NK-92 treated with Interleukin-12 subunit alpha and Interleukin-12 subunit beta, amount 100 ng/mL, for 24 hours (cell line): ENCODE results near the gene UBAP1.
"Not testable (repeated sequence)": the region's sequence is repeated elsewhere in the genome, so short reads cannot be mapped to it uniquely, and the experiment has no call there.

Experiments
- DNase-seq: peaks from one replicate; lab custom pipeline; 2025; lab: John Stamatoyannopoulos, UW

Gene UBAP1

GRCh38 chr9:34224349-34224748 lies 45.5 kb downstream of the UBAP1 start:
- DNase-seq: no peak

GRCh38 chr9:34226144-34226760 lies 47.4 kb downstream of the UBAP1 start:
- DNase-seq: not testable (repeated sequence)

GRCh38 chr9:34227445-34227844 lies 48.6 kb downstream of the UBAP1 start:
- DNase-seq: no peak

GRCh38 chr9:34230556-34230955 lies 51.7 kb downstream of the UBAP1 start:
- DNase-seq: no peak

- no peak for DNase-seq
Measured at GRCh38 chr9:34232201-34232600, 53.4 kb downstream of the UBAP1 start.

- no peak for DNase-seq
Measured at GRCh38 chr9:34233672-34234071, 54.8 kb downstream of the UBAP1 start.

GRCh38 chr9:34237836-34238235 lies 59.0 kb downstream of the UBAP1 start:
- DNase-seq: no peak

- no peak for DNase-seq
Measured at GRCh38 chr9:34240006-34240405, 61.2 kb downstream of the UBAP1 start.

- no peak for DNase-seq
Measured at GRCh38 chr9:34242830-34243229, 64.0 kb downstream of the UBAP1 start.

- DNase-seq: not testable (repeated sequence)
Measured at GRCh38 chr9:34245212-34245611, 66.4 kb downstream of the UBAP1 start.

- no peak for DNase-seq
Measured at GRCh38 chr9:34246453-34246852, 67.6 kb downstream of the UBAP1 start.

- not testable (repeated sequence) for DNase-seq
Measured at GRCh38 chr9:34247782-34248181, 68.9 kb downstream of the UBAP1 start.

GRCh38 chr9:34249274-34249673 lies 70.4 kb downstream of the UBAP1 start:
- no peak for DNase-seq

GRCh38 chr9:34250721-34251120 lies 71.9 kb downstream of the UBAP1 start:
- DNase-seq: no peak

GRCh38 chr9:34252016-34252415 lies 73.2 kb downstream of the UBAP1 start:
- no peak for DNase-seq

- no peak for DNase-seq
Measured at GRCh38 chr9:34252670-34253459, 74.0 kb downstream of the UBAP1 start.

- DNase-seq: no peak
Measured at GRCh38 chr9:34253460-34253837, 74.6 kb downstream of the UBAP1 start.

GRCh38 chr9:34254141-34254913 lies 75.5 kb downstream of the UBAP1 start:
- no peak for DNase-seq

GRCh38 chr9:34254966-34255825 lies 76.4 kb downstream of the UBAP1 start:
- DNase-seq: no peak

- DNase-seq: no peak
Measured at GRCh38 chr9:34256104-34256503, 77.3 kb downstream of the UBAP1 start.

GRCh38 chr9:34256987-34257585 lies 78.2 kb downstream of the UBAP1 start:
- no peak for DNase-seq

- no peak for DNase-seq
Measured at GRCh38 chr9:34259315-34259714, 80.5 kb downstream of the UBAP1 start.
